ENCODE data around the gene PIK3CB. TPM values are rescaled to one million over a fixed set of nuclear protein-coding genes. Genes with fewer than 3 reads are reported as not detected.
"Not testable (repeated sequence)": the region's sequence is repeated elsewhere in the genome, so short reads cannot be mapped to it uniquely, and the experiment has no call there.

PIK3CB gene
- total RNA-seq, 6 donors from 2014 or later: 26.1 to 77.2 (median 40.6) TPM

- Histone ChIP-seq H3K36me3 (no peaks in the 10 kb centered on the region), H3K27me3 (no peaks in the 10 kb centered on the region), H3K4me1 (peaks cover 0 to 5% (median 0%) of the 10 kb centered on the region in 4 donors), H3K9me3 (no peaks in the 10 kb centered on the region), H3K4me3 (no peak overlapping the region), H3K27ac (no peak overlapping the region)
- TF ChIP-seq POLR2A (IDR thresholded peaks at IDR 0.05) (no peak), POLR2AphosphoS5 (IDR thresholded peaks at IDR 0.05) (no peak), EP300 (IDR thresholded peaks at IDR 0.05) (no peak), CTCF (IDR thresholded peaks at IDR 0.05) (no peak)
- ATAC-seq (ENCODE audit: low FRiP score in 2 of 2) (no peak), DNase-seq (no peak)
- 89 to 92% methylated on average over 4 of the region's 4 CpGs for WGBS, 2 donors
These were observed 214.3 kb downstream of the PIK3CB start for GRCh38 chr3:138620431-138620830.

DNA sequence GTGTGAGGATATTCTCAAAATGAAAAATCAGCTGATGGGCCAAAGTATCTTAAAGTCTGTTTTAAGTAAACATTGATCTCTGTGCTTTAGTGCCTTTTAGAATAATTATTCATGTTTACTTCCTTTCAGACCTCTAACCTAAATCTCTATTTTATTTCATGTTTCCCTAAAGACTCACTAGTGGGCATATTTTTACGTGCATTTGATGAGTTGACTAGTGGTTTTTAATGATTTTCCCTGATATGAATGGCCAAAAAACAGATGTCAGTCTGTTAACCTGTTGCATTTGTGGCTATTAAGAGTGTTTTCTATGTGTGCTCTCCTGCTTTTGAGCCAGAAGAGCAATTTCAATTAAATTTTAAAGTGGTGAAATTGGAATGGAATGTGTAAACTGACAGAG lies 219.3 kb downstream of the PIK3CB start:
- Histone ChIP-seq H3K4me1 (peaks cover 0 to 5% (median 0%) of the 10 kb centered on the region in 4 donors), H3K9me3 (no peaks in the 10 kb centered on the region), H3K36me3 (no peaks in the 10 kb centered on the region), H3K27me3 (no peaks in the 10 kb centered on the region), H3K27ac (no peak overlapping the region), H3K4me3 (no peak overlapping the region)
- 76 to 88% methylated on average over 1 of the region's 1 CpG for WGBS, 2 donors
- DNase-seq (no peak), ATAC-seq (ENCODE audit: low FRiP score in 2 of 2) (no peak)
- no peak for TF ChIP-seq CTCF (IDR thresholded peaks at IDR 0.05)
- TF ChIP-seq EP300 (IDR thresholded peaks at IDR 0.05): no peak
- no peak for TF ChIP-seq POLR2A (IDR thresholded peaks at IDR 0.05)
- no peak for TF ChIP-seq POLR2AphosphoS5 (IDR thresholded peaks at IDR 0.05)

- Histone ChIP-seq H3K36me3 (no peaks in the 10 kb centered on the region), H3K27me3 (peaks cover 0 to 4% (median 0%) of the 10 kb centered on the region in 4 donors), H3K9me3 (no peaks in the 10 kb centered on the region), H3K27ac (peak overlapping the region; percentile 89 to 97 (median 93)), H3K4me1 (peaks cover 4 to 15% (median 8%) of the 10 kb centered on the region in 4 donors), H3K4me3 (peak overlapping the region in 3 of 4 donors; percentile 54 to 87 (median 76))
- no peak for ATAC-seq (ENCODE audit: low FRiP score in 2 of 2)
- 63 to 80% methylated on average over 6 of the region's 6 CpGs for WGBS, 2 donors
- DNase-seq: no peak
- TF ChIP-seq POLR2A (IDR thresholded peaks at IDR 0.05): no peak
- TF ChIP-seq POLR2AphosphoS5 (IDR thresholded peaks at IDR 0.05): no peak
- no peak for TF ChIP-seq CTCF (IDR thresholded peaks at IDR 0.05)
These were observed 224.8 kb downstream of the PIK3CB start for GRCh38 chr3:138609898-138610266.

- Histone ChIP-seq H3K9me3 (no peaks in the 10 kb centered on the region), H3K4me3 (peak within 1 kb of the TSS; percentile 54 to 87 (median 68)), H3K36me3 (no peaks in the 10 kb centered on the region), H3K27me3 (peaks cover 0 to 4% (median 0%) of the 10 kb centered on the region in 4 donors), H3K27ac (peak within 1 kb of the TSS; percentile 89 to 97 (median 93)), H3K4me1 (peaks cover 4 to 15% (median 8%) of the 10 kb centered on the region in 4 donors)
- DNase-seq (peak; percentile 62 to 93), ATAC-seq (ENCODE audit: low FRiP score in 2 of 2) (peak; percentile 90 to 92)
- WGBS, 2 donors: 7 to 17% methylated on average over 6 to 17 of the region's 68 CpGs
- no peak for TF ChIP-seq EP300 (IDR thresholded peaks at IDR 0.05)
- TF ChIP-seq POLR2A (IDR thresholded peaks at IDR 0.05): peak in 2 of 4 donors; percentile 29 to 59
- TF ChIP-seq CTCF (IDR thresholded peaks at IDR 0.05): peak in 1 of 6 experiments; percentile 19
- TF ChIP-seq POLR2AphosphoS5 (IDR thresholded peaks at IDR 0.05): no peak
These were observed 226.2 kb downstream of the PIK3CB start, which contains the start of gene FAIM for GRCh38 chr3:138608322-138609135. FAIM (plus strand) TSS chr3:138608771; CDS start chr3:138619727, 10,956 bp downstream.

DNA sequence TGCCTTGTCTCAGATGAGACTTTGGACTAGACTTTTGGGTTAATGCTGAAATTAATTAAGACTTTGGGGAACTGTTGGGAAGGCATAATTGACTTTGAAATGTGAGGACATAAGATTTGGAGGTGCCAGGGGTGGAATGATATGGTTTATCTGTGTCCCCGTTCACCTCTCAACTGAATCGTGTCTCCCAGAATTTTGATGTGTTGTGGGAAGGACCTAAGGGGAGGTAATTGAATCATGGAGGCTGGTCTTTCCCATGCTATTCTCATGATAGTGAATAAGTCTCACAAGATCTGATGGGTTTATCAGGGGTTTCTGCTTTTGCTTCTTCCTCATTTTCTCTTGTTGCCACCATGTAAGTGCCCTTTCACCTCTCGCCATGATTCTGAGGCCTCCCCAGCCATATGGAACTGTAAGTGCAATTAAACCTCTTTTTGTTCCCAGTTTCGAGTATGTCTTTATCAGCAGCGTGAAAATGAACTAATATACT lies 230.6 kb downstream of the PIK3CB start:
- H3K9me3 ChIP-seq; H3K36me3 ChIP-seq; H3K4me1 ChIP-seq; H3K27me3 ChIP-seq; DNase-seq; H3K4me3 ChIP-seq; H3K27ac ChIP-seq; ATAC-seq (ENCODE audit: low FRiP score in 2 of 2): not testable (repeated sequence)
- 93 to 94% methylated on average over 5 of the region's 5 CpGs for whole genome bisulfite sequencing, 2 donors

Other genes with a start within 250 kb of the PIK3CB start
- gene CEP70, start 240.7 kb downstream of the PIK3CB start, total RNA-seq: 100 to 1,000 TPM in 1 of 6 donors, 10 to 100 TPM in 5; 27.6 to 121 (median 50.9) TPM
- 10 to 100 TPM in 5 of 6 donors, 1 to 10 TPM in 1; 7.5 to 32.7 (median 14.5) TPM for gene FAIM, start 226.2 kb downstream of the PIK3CB start, total RNA-seq
- gene FOXL2, start 112.2 kb upstream of the PIK3CB start, total RNA-seq: under 1 TPM in 2 of 6 donors, not detected in 4; 0.06 to 0.07 TPM
- under 1 TPM in 1 of 6 donors, not detected in 5; 0.07 TPM for gene FOXL2NB, start 112.3 kb upstream of the PIK3CB start, total RNA-seq
- not detected for gene PRR23A, start 171.3 kb upstream of the PIK3CB start, total RNA-seq
- not detected for gene PRR23B, start 186.0 kb upstream of the PIK3CB start, total RNA-seq
- not detected for gene PRR23C, start 210.0 kb upstream of the PIK3CB start, total RNA-seq